ENCODE results near the gene THBS1. TPM values are rescaled to one million over a fixed set of nuclear protein-coding genes. Genes with fewer than 3 reads are reported as not detected.

Gene THBS1
- total RNA-seq, 1 experiment from 2014 or later = 37.1 TPM

DNA sequence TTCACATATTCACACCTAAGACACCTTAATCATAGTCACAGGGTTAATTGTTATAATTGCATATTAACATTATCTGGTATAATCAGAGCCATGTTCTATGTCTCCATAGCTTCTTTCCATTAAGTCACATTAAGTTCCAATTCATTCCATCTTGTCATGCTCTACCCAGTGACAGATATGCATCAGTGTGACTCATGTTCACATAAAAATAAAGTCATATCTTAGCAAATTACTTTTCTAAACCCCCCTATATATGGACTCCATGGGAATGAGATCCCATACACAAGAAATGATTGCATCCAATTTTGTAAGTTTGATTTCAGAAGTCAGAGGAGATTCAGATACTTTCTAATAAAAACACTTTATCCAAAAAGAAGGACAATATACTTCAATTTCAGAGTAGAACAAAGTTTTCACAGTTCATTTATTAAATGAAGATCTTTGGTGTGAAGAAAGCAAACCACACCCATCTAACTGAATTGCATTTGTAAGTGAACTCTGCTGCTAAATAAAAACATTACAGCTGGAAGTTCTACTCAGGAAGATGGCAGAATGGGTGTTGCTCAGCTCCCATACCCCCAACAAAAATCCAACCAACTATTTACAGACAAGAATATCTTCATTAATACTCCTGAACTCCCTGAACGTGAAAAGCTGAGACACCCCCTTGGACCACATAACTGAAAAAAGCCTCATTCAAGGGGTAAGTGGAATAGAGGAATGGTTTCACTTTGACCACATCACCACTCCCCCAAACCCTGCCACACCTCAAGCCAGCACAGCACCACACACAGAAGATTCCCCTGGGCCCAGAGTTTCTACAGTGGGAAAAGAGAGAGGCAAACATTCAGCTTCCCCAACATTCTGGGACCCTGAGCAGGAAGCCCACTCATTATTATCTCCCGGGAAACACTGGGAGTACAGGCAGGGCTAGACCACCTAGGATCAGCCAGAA lies 27.6 kb downstream of the THBS1 start (continued):
- TF ChIP-seq ZNF512 (CRISPR knock-in tag; IDR thresholded peaks at IDR 0.05; ENCODE audit: borderline replicate concordance) = no peak

DNA sequence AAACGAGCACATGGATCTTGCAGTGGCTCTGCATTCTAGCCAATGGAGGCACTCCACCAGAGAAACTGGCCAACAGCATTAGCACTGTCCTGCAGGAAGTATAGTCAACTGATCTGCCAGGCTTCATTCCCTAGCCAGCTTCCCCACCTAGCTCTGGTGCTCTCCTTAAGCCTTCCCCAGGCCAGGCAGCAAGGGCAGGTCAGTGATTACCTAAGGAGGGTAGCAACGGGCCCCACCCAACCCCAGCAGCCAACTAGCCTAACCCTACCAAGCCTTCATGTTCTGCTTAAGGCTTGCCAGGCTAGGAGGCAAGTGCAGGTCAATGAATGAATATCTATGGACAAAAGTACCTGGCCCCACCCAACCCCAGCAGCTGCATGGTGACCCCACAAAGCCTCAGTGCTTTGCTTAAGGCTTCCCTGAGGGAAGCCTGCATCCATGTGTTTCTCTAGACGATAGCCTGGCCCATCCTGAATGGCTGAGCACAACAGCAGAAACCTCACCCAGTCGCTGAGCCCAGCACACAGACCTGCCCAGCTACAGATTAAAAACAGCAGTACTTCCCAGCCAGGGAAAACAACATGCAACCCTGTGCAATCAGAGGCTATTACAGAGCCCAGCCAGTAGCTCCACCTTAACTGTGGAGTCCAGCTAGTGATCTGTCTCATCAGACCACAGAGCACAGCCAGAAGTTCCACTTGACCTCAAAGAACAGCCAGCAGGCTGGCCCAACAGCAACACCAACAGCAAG lies 28.5 kb downstream of the THBS1 start:
- H3K27ac Mint-ChIP-seq = no peak overlapping the region
- H3K4me1 Mint-ChIP-seq = no peaks in the 10 kb centered on the region
- TF ChIP-seq CBFB (CRISPR knock-in tag; IDR thresholded peaks at IDR 0.05; ENCODE audit: low read depth) (no peak), NR2C2 (CRISPR knock-in tag; IDR thresholded peaks at IDR 0.05) (no peak), JUN (CRISPR knock-in tag; IDR thresholded peaks at IDR 0.05) (no peak), PRRX2 (CRISPR knock-in tag; IDR thresholded peaks at IDR 0.05) (no peak), ZNF512 (CRISPR knock-in tag; IDR thresholded peaks at IDR 0.05; ENCODE audit: borderline replicate concordance) (no peak), ZNF396 (CRISPR knock-in tag; IDR thresholded peaks at IDR 0.05; ENCODE audit: borderline replicate concordance) (no peak), IRF1 (CRISPR knock-in tag; IDR thresholded peaks at IDR 0.05) (no peak), CREB1 (CRISPR knock-in tag; IDR thresholded peaks at IDR 0.05) (no peak)
- TF ChIP-seq, protein P1, sequence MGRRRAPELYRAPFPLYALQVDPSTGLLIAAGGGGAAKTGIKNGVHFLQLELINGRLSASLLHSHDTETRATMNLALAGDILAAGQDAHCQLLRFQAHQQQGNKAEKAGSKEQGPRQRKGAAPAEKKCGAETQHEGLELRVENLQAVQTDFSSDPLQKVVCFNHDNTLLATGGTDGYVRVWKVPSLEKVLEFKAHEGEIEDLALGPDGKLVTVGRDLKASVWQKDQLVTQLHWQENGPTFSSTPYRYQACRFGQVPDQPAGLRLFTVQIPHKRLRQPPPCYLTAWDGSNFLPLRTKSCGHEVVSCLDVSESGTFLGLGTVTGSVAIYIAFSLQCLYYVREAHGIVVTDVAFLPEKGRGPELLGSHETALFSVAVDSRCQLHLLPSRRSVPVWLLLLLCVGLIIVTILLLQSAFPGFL (CRISPR knock-in tag; IDR thresholded peaks at IDR 0.05; ENCODE audit: borderline replicate concordance) = no peak
- peaks cover 8% of the 10 kb centered on the region for H3K36me3 Mint-ChIP-seq
- ChIA-PET POLR2A (no interaction called here), CTCF (interaction anchor here (1.2 kb wide), 1 partner anchor 147 kb away, joined by 3 read pairs; no protein-coding TSS in a partner anchor)
- DNase-seq (ENCODE audit: low spot score) = no peak
- H3K4me3 Mint-ChIP-seq = no peak overlapping the region
- no peak for ATAC-seq
- peaks cover 37% of the 10 kb centered on the region for H3K9me3 Mint-ChIP-seq
- H3K27me3 Mint-ChIP-seq (ENCODE audit: low read depth) = no peaks in the 10 kb centered on the region; the same call in 1 of the 2 replicates

GRCh38 chr15:39610665-39611064 lies 29.8 kb downstream of the THBS1 start:
- CTCF ChIA-PET = interaction anchor here (1.6 kb wide), 1 partner anchor 146 kb away, joined by 7 read pairs; no protein-coding TSS in a partner anchor
- TF ChIP-seq ZNF263 (CRISPR knock-in tag; IDR thresholded peaks at IDR 0.05; ENCODE audit: low read depth) = no peak
- no peak for TF ChIP-seq RORB (CRISPR knock-in tag; IDR thresholded peaks at IDR 0.05)
- TF ChIP-seq ZNF512 (CRISPR knock-in tag; IDR thresholded peaks at IDR 0.05; ENCODE audit: borderline replicate concordance) = no peak
- TF ChIP-seq, protein P2, sequence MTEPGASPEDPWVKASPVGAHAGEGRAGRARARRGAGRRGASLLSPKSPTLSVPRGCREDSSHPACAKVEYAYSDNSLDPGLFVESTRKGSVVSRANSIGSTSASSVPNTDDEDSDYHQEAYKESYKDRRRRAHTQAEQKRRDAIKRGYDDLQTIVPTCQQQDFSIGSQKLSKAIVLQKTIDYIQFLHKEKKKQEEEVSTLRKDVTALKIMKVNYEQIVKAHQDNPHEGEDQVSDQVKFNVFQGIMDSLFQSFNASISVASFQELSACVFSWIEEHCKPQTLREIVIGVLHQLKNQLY (CRISPR knock-in tag; IDR thresholded peaks at IDR 0.05) = no peak
- no peak for TF ChIP-seq ZNF219 (CRISPR knock-in tag; IDR thresholded peaks at IDR 0.05; ENCODE audit: borderline replicate concordance)
- no peak for TF ChIP-seq SMAD4 (CRISPR knock-in tag; IDR thresholded peaks at IDR 0.05)
- TF ChIP-seq, protein P3, sequence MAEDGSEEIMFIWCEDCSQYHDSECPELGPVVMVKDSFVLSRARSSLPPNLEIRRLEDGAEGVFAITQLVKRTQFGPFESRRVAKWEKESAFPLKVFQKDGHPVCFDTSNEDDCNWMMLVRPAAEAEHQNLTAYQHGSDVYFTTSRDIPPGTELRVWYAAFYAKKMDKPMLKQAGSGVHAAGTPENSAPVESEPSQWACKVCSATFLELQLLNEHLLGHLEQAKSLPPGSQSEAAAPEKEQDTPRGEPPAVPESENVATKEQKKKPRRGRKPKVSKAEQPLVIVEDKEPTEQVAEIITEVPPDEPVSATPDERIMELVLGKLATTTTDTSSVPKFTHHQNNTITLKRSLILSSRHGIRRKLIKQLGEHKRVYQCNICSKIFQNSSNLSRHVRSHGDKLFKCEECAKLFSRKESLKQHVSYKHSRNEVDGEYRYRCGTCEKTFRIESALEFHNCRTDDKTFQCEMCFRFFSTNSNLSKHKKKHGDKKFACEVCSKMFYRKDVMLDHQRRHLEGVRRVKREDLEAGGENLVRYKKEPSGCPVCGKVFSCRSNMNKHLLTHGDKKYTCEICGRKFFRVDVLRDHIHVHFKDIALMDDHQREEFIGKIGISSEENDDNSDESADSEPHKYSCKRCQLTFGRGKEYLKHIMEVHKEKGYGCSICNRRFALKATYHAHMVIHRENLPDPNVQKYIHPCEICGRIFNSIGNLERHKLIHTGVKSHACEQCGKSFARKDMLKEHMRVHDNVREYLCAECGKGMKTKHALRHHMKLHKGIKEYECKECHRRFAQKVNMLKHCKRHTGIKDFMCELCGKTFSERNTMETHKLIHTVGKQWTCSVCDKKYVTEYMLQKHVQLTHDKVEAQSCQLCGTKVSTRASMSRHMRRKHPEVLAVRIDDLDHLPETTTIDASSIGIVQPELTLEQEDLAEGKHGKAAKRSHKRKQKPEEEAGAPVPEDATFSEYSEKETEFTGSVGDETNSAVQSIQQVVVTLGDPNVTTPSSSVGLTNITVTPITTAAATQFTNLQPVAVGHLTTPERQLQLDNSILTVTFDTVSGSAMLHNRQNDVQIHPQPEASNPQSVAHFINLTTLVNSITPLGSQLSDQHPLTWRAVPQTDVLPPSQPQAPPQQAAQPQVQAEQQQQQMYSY (CRISPR knock-in tag; IDR thresholded peaks at IDR 0.05) = no peak
- TF ChIP-seq NFATC4 (CRISPR knock-in tag; IDR thresholded peaks at IDR 0.05) = no peak
- TF ChIP-seq FOXJ3 (CRISPR knock-in tag; IDR thresholded peaks at IDR 0.05; ENCODE audit: borderline replicate concordance) = no peak
- no peak for TF ChIP-seq ZNF671 (CRISPR knock-in tag; IDR thresholded peaks at IDR 0.05)

More at GRCh38 chr15:39610665-39611064, 29.8 kb downstream of the THBS1 start:
- POLR2A ChIA-PET = no interaction called here
- H3K27me3 Mint-ChIP-seq (ENCODE audit: low read depth) = no peaks in the 10 kb centered on the region; the same call in 1 of the 2 replicates
- ATAC-seq (no peak), DNase-seq (ENCODE audit: low spot score) (no peak)
- H3K4me3 Mint-ChIP-seq = no peak overlapping the region
- H3K9me3 Mint-ChIP-seq = peaks cover 44% of the 10 kb centered on the region
- peaks cover 8% of the 10 kb centered on the region for H3K36me3 Mint-ChIP-seq
- no peak overlapping the region for H3K27ac Mint-ChIP-seq
- H3K4me1 Mint-ChIP-seq = no peaks in the 10 kb centered on the region
